ENCODE results near the gene ZAP70.

ZAP70 gene

GRCh38 chr2:97788986-97789644 lies 75.7 kb downstream of the ZAP70 start:
- no peak for DNase-seq (ENCODE audit: low read depth, low spot score)
